Cardiac fibroblast (primary cell): ENCODE results near the gene PLXDC1.

ENCODE experiments used
- DNase-seq, 2 donors: peaks; one replicate each; pipeline versions ENCODE4 v3.0.0 to v3.0.0-alpha.2; 2010; ENCODE audit warnings: low read depth in 2 of 2
- H3K4me3 ChIP-seq, 2 donors: replicated peaks in 1 of 2; 1 replicate in 1 of 2; 2 replicates in 1 of 2; pipeline ENCODE4 v1.5.1; 2011; ENCODE audit warnings: low read depth in 2 of 2, low read length in 2 of 2, mild to moderate bottlenecking in 2 of 2, moderate library complexity in 1 of 2
- TF ChIP-seq, protein P1 (sequence below): IDR thresholded peaks from one replicate; pipeline ENCODE4 v1.5.1; 2011; ENCODE audit warnings: low read depth, mild to moderate bottlenecking, low read length, inconsistent platforms

PLXDC1 gene

DNA sequence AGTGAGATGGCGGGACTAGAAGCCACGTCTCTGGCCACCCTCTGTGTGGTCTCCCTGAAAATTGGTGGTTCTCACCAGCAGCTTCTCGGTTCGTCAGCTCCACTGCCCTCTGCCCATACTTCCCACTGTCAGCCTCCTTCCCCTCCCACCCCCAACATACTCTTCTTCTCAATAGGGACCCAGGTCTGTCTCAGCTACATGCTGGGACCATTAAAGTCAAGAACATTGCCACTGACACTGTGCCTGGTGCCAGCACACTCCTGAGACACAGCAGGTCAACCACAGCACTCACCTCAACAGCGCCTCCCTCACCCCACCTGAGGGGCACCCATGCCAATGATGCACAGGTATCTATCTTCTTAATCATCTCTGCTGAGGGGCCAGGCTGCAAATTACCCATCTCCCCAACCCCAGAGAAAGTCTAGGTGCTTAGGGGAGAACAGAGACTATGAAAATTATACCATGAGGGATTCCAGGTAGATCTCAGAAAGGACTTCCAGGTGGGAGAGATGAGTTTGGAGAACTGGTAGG, 1.3 kb downstream of the PLXDC1 start:
- TF ChIP-seq, protein P1, sequence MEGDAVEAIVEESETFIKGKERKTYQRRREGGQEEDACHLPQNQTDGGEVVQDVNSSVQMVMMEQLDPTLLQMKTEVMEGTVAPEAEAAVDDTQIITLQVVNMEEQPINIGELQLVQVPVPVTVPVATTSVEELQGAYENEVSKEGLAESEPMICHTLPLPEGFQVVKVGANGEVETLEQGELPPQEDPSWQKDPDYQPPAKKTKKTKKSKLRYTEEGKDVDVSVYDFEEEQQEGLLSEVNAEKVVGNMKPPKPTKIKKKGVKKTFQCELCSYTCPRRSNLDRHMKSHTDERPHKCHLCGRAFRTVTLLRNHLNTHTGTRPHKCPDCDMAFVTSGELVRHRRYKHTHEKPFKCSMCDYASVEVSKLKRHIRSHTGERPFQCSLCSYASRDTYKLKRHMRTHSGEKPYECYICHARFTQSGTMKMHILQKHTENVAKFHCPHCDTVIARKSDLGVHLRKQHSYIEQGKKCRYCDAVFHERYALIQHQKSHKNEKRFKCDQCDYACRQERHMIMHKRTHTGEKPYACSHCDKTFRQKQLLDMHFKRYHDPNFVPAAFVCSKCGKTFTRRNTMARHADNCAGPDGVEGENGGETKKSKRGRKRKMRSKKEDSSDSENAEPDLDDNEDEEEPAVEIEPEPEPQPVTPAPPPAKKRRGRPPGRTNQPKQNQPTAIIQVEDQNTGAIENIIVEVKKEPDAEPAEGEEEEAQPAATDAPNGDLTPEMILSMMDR, result no peak
- no peak for DNase-seq

DNA sequence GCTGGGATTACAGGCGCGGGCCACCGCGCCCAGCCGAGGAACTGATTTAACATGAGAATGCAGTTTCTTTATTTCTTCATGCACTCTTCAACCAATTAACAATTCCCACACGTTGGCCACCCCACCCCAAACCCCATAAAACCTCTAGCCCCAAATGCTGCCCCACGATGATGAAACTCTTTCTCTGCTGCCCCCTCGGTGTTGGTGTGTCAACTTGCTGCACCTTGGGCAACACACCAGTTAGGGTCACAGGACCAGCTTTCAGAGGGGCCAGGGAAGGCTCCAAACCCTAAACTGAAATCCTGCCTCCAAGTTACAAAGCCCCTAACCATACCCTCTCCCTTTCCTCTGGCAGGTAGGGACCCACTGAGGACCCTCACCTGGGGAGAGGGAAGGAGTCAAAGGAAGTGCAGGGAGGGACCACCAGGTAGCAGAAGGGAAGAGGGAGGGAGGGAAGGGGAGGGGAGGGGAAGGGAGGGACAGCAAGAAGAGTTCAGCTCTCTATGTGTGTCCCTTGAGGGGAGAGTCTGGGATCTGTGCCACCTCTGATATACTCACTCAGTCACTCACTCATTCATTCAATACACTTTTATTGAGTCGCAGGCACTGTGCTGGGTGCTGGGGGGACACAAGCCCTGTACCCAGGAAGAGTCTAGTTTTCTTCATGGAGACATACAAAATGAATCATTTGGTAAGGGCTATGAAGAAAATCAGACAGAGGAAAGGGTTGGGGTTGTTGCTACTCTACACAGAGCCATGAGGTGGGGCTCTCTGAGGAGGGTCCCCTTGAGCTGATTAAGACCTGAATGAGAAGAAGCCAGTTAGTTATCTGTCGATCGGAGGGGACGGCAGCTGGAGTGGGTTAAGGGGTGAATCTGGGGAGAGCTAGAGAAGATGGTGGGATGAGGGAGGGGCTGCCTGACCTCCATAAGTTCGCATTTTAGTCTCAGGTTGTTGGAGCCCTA, 3.9 kb downstream of the PLXDC1 start:
- no peak overlapping the region for H3K4me3 ChIP-seq
- TF ChIP-seq, protein P1, result no peak
- DNase-seq, result no peak

More for the DNA sequence above, 1.3 kb downstream of the PLXDC1 start:
- H3K4me3 ChIP-seq, result no peak overlapping the region

DNA sequence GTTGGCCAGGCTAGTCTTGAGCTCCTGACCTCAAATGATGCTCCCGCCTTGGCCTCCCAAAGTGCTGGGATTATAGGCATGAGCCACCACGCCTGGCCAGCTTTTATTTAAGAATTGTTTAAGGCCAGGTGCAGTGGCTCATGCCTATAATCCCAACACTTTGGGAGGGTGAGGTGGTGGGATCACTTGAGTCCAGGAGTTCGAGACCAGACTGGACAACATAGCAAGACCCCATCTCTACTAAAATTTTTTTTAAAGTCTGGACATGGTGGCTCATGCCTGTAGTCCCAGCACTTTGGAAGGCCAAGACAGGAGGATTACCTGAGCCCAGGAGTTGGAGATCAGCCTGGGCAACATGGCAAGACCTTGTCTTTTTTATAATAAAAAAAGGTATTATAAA, 5.2 kb downstream of the PLXDC1 start:
- TF ChIP-seq, protein P1, result no peak
- no peak for DNase-seq
- H3K4me3 ChIP-seq, result no peak overlapping the region

DNA sequence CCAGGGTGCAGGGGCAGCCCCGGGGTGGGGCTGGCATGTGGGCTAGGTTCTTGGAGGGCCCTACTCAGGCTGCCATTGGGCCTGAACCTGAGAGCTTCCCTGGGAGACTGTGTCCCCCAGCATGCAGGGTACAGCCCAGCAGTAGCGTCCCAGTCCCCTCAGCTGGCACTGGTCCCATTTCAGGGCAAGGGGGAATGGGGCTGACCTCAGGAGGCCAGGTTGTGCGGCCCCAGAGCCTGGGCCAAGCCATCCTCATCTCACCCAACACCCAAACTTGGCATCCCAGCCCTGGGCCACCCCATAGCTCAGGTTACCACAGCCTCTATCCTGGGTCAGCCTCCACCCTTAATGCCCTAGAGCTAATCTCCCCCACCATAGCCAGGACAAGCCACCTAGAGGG, 6.3 kb downstream of the PLXDC1 start:
- DNase-seq, result no peak
- no peak overlapping the region for H3K4me3 ChIP-seq
- TF ChIP-seq, protein P1, result no peak

DNA sequence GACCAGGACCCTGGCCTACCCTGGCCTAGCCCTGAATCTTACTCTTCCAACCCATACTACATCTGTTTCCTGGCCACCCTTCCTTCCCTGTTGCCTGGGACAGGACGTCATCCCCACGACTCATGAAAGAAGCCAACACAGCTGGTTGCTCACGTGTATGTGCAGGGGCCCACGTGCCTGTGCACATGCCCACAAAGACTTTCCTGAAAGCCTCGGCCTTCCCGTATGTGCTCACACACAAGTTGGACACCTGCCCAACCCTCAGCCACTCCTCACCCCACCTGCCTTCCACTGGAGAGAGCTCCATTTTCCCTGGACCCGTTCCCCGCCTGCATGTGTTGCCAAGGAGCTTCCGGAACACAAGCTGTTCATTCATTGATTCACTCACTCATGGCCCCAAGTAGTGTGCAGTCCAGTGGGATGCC, 7.0 kb downstream of the PLXDC1 start:
- DNase-seq, result peak; percentile 90 to 92
- TF ChIP-seq, protein P1, result no peak
- H3K4me3 ChIP-seq, result no peak overlapping the region

DNA sequence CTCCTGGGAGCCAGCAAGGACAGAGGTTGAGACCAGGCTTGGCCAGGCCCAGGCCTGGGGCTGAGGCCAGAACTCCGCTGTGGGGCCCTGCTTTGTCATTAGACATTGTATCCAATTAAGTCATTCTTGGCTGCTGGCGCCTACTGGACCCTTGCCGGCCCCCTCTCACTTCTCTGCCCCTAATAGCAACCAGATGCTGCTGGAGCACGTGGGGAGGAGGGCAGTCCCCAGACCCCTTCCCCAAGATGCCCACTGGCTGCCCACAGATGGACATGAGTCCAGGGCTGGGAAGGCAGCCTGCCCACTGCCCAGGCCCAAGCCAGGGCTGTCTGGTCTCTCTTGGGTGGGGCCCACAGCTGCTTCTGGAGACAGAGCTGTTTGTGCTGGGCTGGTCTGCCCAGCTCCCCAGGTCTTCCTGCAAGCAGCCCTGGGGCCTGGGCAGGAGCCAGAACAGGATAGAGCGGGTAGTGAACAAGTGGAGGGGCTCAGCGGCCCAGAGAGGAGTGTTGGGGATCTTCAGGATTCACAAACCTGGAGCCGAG, 7.8 kb downstream of the PLXDC1 start:
- TF ChIP-seq, protein P1, result no peak
- DNase-seq, result no peak

More for the DNA sequence above, 7.8 kb downstream of the PLXDC1 start:
- H3K4me3 ChIP-seq, result no peak overlapping the region
